H9 (cell line): ENCODE results near the gene BRMS1L. TPM values are rescaled to one million over a fixed set of nuclear protein-coding genes. Genes with fewer than 3 reads are reported as not detected.

Experiments used
- DNase-seq: peaks from one replicate; pipeline ENCODE4 v3.0.0-alpha.2; 2017
- H2AFZ ChIP-seq: one replicate; pipeline ENCODE4 v1.6.1; 2013; ENCODE audit warnings: mild to moderate bottlenecking, low read length, control low read depth, moderate library complexity
- H2AK5ac ChIP-seq: 2 replicates; pipeline ENCODE4 v1.6.1; 2013; ENCODE audit warnings: low read length, control low read depth, mixed read lengths; ENCODE audit not compliant: insufficient read length
- H2BK120ac ChIP-seq: one replicate; pipeline ENCODE4 v1.6.1; 2013; ENCODE audit warnings: low read depth, mild to moderate bottlenecking, low read length, control low read depth, inconsistent platforms; ENCODE audit not compliant: poor library complexity, severe bottlenecking
- H2BK12ac ChIP-seq: 2 replicates; pipeline ENCODE4 v1.6.1; 2013; ENCODE audit warnings: low read length, control low read depth, mixed read lengths, low read depth; ENCODE audit not compliant: insufficient read length
- H2BK15ac ChIP-seq: 2 replicates; pipeline ENCODE4 v1.6.1; 2013; ENCODE audit warnings: low read depth, low read length, control low read depth
- H2BK20ac ChIP-seq: one replicate; pipeline ENCODE4 v1.6.1; 2013; ENCODE audit warnings: low read depth, mild to moderate bottlenecking, low read length, control low read depth, inconsistent platforms; ENCODE audit not compliant: poor library complexity, severe bottlenecking
- H2BK5ac ChIP-seq: 2 replicates; pipeline ENCODE4 v1.6.1; 2013; ENCODE audit warnings: low read length, control low read depth, mixed read lengths; ENCODE audit not compliant: insufficient read length
- H3K14ac ChIP-seq: 2 replicates; pipeline ENCODE4 v1.6.1; 2013; ENCODE audit warnings: low read length, control low read depth; ENCODE audit not compliant: insufficient read depth
- H3K18ac ChIP-seq: 2 replicates; pipeline ENCODE4 v1.6.1; 2013; ENCODE audit warnings: low read depth, mild to moderate bottlenecking, mixed read lengths, low read length, control low read depth; ENCODE audit not compliant: insufficient read length
- H3K23ac ChIP-seq: 2 replicates; pipeline ENCODE4 v1.6.1; 2013; ENCODE audit warnings: low read length, control low read depth, mixed read lengths, low read depth; ENCODE audit not compliant: insufficient read length
- H3K23me2 ChIP-seq: 2 replicates; pipeline ENCODE4 v1.6.1; 2013; ENCODE audit warnings: low read depth, mild to moderate bottlenecking, mixed read lengths, low read length, control low read depth; ENCODE audit not compliant: insufficient read length, poor library complexity, severe bottlenecking
- H3K27ac ChIP-seq: 2 replicates; pipeline ENCODE4 v1.5.1; 2013; ENCODE audit warnings: low read length, control low read depth, mixed read lengths, low read depth; ENCODE audit not compliant: insufficient read length
- H3K27me3 ChIP-seq: 2 replicates; pipeline ENCODE4 v1.6.1; 2013; ENCODE audit warnings: low read length, control low read depth, inconsistent platforms; ENCODE audit not compliant: insufficient read depth
- H3K4ac ChIP-seq: 2 replicates; pipeline ENCODE4 v1.6.1; 2013; ENCODE audit warnings: low read depth, mild to moderate bottlenecking, control low read depth, inconsistent platforms, low read length, moderate library complexity
- H3K4me1 ChIP-seq: 2 replicates; pipeline ENCODE4 v1.6.1; 2013; ENCODE audit warnings: low read length, control low read depth, inconsistent platforms; ENCODE audit not compliant: insufficient read depth
- H3K4me2 ChIP-seq: 2 replicates; pipeline ENCODE4 v1.6.1; 2013; ENCODE audit warnings: low read length, control low read depth, mixed read lengths; ENCODE audit not compliant: insufficient read length, insufficient read depth
- H3K56ac ChIP-seq: 2 replicates; pipeline ENCODE4 v1.6.1; 2013; ENCODE audit warnings: low read depth, mild to moderate bottlenecking, mixed read lengths, low read length, control low read depth; ENCODE audit not compliant: insufficient read length
- H3K79me1 ChIP-seq: 2 replicates; pipeline ENCODE4 v1.6.1; 2013; ENCODE audit warnings: low read depth, mild to moderate bottlenecking, moderate library complexity, low read length, control low read depth, inconsistent platforms; ENCODE audit not compliant: insufficient read depth, poor library complexity, severe bottlenecking
- H3K79me2 ChIP-seq: 2 replicates; pipeline ENCODE4 v1.6.1; 2013; ENCODE audit warnings: low read length, control low read depth, inconsistent platforms; ENCODE audit not compliant: insufficient read depth
- H3K9ac ChIP-seq: 2 replicates; pipeline ENCODE4 v1.6.1; 2013; ENCODE audit warnings: low read length, control low read depth, mixed read lengths; ENCODE audit not compliant: insufficient read length; ENCODE audit errors: extremely low read depth
- H3K9me3 ChIP-seq: one replicate; pipeline ENCODE4 v1.6.1; 2013; ENCODE audit warnings: low read depth, low read length, inconsistent platforms; ENCODE audit not compliant: control insufficient read depth
- H3T11ph ChIP-seq: one replicate; pipeline ENCODE4 v1.6.1; 2013; ENCODE audit warnings: mild to moderate bottlenecking, low read length, control low read depth, inconsistent platforms
- H4K20me1 ChIP-seq: one replicate; pipeline ENCODE4 v1.6.1; 2013; ENCODE audit not compliant: control insufficient read depth, insufficient read length, insufficient read depth
- H4K5ac ChIP-seq: 2 replicates; pipeline ENCODE4 v1.6.1; 2013; ENCODE audit warnings: low read depth, mild to moderate bottlenecking, mixed read lengths, low read length, control low read depth; ENCODE audit not compliant: insufficient read length
- H4K8ac ChIP-seq: replicated peaks from 2 replicates; pipeline ENCODE4 v1.6.1; 2013; ENCODE audit warnings: low read length, control low read depth, mixed read lengths, low read depth; ENCODE audit not compliant: insufficient read length
- H4K91ac ChIP-seq: 2 replicates; pipeline ENCODE4 v1.6.1; 2013; ENCODE audit warnings: low read depth, mild to moderate bottlenecking, moderate library complexity, mixed read lengths, low read length, control low read depth; ENCODE audit not compliant: insufficient read length
- H3K27ac Mint-ChIP-seq, 3 experiments: 2 replicates in 2 of 3; 3 replicates in 1 of 3; pipeline ENCODE4 v1.8.0; 2020 to 2021; ENCODE audit warnings: mixed read lengths in 3 of 3, mild to moderate bottlenecking in 1 of 3, moderate library complexity in 1 of 3
- H3K27me3 Mint-ChIP-seq: 2 replicates; pipeline ENCODE4 v1.8.0; 2021; ENCODE audit warnings: low read depth, mild to moderate bottlenecking, moderate library complexity, mixed read lengths
- H3K36me3 Mint-ChIP-seq, 3 experiments: 2 replicates in 2 of 3; 3 replicates in 1 of 3; pipeline ENCODE4 v1.8.0; 2020 to 2021; ENCODE audit warnings: low read depth in 3 of 3, mixed read lengths in 3 of 3; ENCODE audit not compliant: insufficient read depth in 1 of 3
- H3K4me1 Mint-ChIP-seq, 2 experiments: 2 replicates each; pipeline ENCODE4 v1.8.0; 2020; ENCODE audit warnings: mixed read lengths in 2 of 2
- H3K4me3 Mint-ChIP-seq, 2 experiments: 2 replicates in 1 of 2; 3 replicates in 1 of 2; pipeline ENCODE4 v1.8.0; 2020 to 2021; ENCODE audit warnings: mild to moderate bottlenecking in 2 of 2, mixed read lengths in 2 of 2, moderate library complexity in 1 of 2
- H3K9me3 Mint-ChIP-seq, 2 experiments: 2 replicates in 1 of 2; 3 replicates in 1 of 2; pipeline ENCODE4 v1.8.0; 2020; ENCODE audit warnings: mild to moderate bottlenecking in 2 of 2, mixed read lengths in 2 of 2, moderate library complexity in 1 of 2
- CTCF ChIP-seq: fragments of 200-600 bp; sonication (generic); conservative IDR thresholded peaks from 3 replicates; pipeline ENCODE4 v1.8.0; 2021; ENCODE audit warnings: antibody characterized with exemption, mild to moderate bottlenecking
- WGBS: extraction: QIAGEN DNeasy Blood & Tissue Kit; methylation state at CpG from one replicate; pipeline ENCODE4 v1.1.7; 2013; ENCODE audit warnings: missing lambda C conversion rate, low lambda C conversion rate, mixed read lengths; ENCODE audit not compliant: insufficient read length; ENCODE audit errors: extremely low coverage; 5-methylcytosine and 5-hydroxymethylcytosine counted together
- total RNA-seq: library from RNA; stranded (reverse); gene quantifications from 2 replicates; pipeline ENCODE4 v1.2.1, GENCODE V29; 2021

BRMS1L gene
- total RNA-seq, 1 experiment from 2014 or later: 12.9 TPM

GRCh38 chr14:35786856-35787255, 39.3 kb upstream of the BRMS1L start:
- Histone ChIP-seq H3K18ac (no peak overlapping the region), H2AK5ac (no peak overlapping the region), H3K4me1 (no peaks in the 10 kb centered on the region), H3K14ac (no peak overlapping the region), H2AFZ (no peak overlapping the region), H2BK15ac (no peak overlapping the region), H3K4ac (no peak overlapping the region), H3K9me3 (no peaks in the 10 kb centered on the region), H2BK5ac (no peak overlapping the region), H3K56ac (no peak overlapping the region), H4K5ac (no peak overlapping the region), H4K8ac (no peak overlapping the region), H3K79me2 (no peaks in the 10 kb centered on the region; the same call in 1 of the 2 replicates), H2BK120ac (no peak overlapping the region), H3K9ac (no peak overlapping the region), H3K27ac (no peak overlapping the region), H3K27me3 (no peaks in the 10 kb centered on the region), H4K20me1 (no peaks in the 10 kb centered on the region), H2BK20ac (no peak overlapping the region), H3T11ph (no peak overlapping the region), H3K4me2 (no peak overlapping the region), H3K23me2 (no peaks in the 10 kb centered on the region), H3K79me1 (no peaks in the 10 kb centered on the region), H4K91ac (no peak overlapping the region), H3K23ac (no peak overlapping the region), H2BK12ac (no peak overlapping the region)
- 0 out of 7 replicates have a peak, but pooled peaks cover 0 to 3% (median 0%) of the 10 kb centered on the region in 3 experiments for H3K36me3 Mint-ChIP-seq
- peaks cover 0 to 1% of the 10 kb centered on the region in 2 experiments; a peak in 1 of 5 replicates for H3K9me3 Mint-ChIP-seq
- WGBS: no CpG with 5 or more reads among the region's 2 CpGs
- no peak for TF ChIP-seq CTCF
- no peak for DNase-seq
- peak overlapping the region in 1 of 3 experiments; percentile 21; a peak in 1 of 7 replicates for H3K27ac Mint-ChIP-seq
- no peaks in the 10 kb centered on the region for H3K27me3 Mint-ChIP-seq
- no peak overlapping the region for H3K4me3 Mint-ChIP-seq
- H3K4me1 Mint-ChIP-seq: no peaks in the 10 kb centered on the region
